Colonic mucosa (tissue), 4 donors: ENCODE results near the gene NEURL2. TPM values are rescaled to one million over a fixed set of nuclear protein-coding genes. Genes with fewer than 3 reads are reported as not detected.

Experiments used
- DNase-seq: peaks from one replicate; pipeline ENCODE4 v3.0.0-alpha.2; 2020
- H3K27ac ChIP-seq: fragments of 200-600 bp; one replicate; pipeline ENCODE4 v1.8.0; 2021
- H3K27me3 ChIP-seq: fragments of 200-600 bp; one replicate; pipeline ENCODE4 v1.8.0; 2021
- H3K36me3 ChIP-seq: fragments of 200-600 bp; one replicate; pipeline ENCODE4 v1.8.0; 2021
- H3K4me1 ChIP-seq: fragments of 200-600 bp; one replicate; pipeline ENCODE4 v1.8.0; 2021; ENCODE audit warnings: mild to moderate bottlenecking
- H3K4me3 ChIP-seq: fragments of 200-600 bp; one replicate; pipeline ENCODE4 v1.8.0; 2021
- H3K9ac ChIP-seq, 2 donors: one replicate each; pipeline ENCODE4 v1.7.0; 2013; ENCODE audit warnings: control low read depth in 2 of 2, low read depth in 2 of 2, low read length in 2 of 2
- H3K9me3 ChIP-seq: fragments of 200-600 bp; one replicate; pipeline ENCODE4 v1.8.0; 2021
- CTCF ChIP-seq: fragments of 200-600 bp; IDR thresholded peaks from one replicate; pipeline ENCODE4 v1.8.0; 2022; ENCODE audit warnings: antibody characterized with exemption, mild to moderate bottlenecking
- intact Hi-C: fragments of 100-400 bp; cut with DNase I; formaldehyde crosslinking; loops from one replicate; pipeline ENCODE4 v1.14.1; 2022
- total RNA-seq, 2 donors: library from RNA; stranded (reverse); fragmentation: NEBNext Ultra II Directional in 1 of 2; extraction: Animal tissue kit (Norgen Biotek cat#: 25700) in 1 of 2; gene quantifications; one replicate each; pipeline ENCODE4 v1.2.1, GENCODE V29; 2021
- donor health status: healthy.
- donor health status: DM: no; HTN: no; CAD: no.
- donor health status: DM: no; HTN: no; CAD: no.

Gene NEURL2
- total RNA-seq, 2 donors from 2014 or later, result 3.5 to 4.0 TPM

GRCh38 chr20:45860560-45861220 is 30.3 kb downstream of the NEURL2 start:
- DNase-seq, result no peak
- Histone ChIP-seq H3K9ac (no peak overlapping the region), H3K36me3 (no peaks in the 10 kb centered on the region), H3K4me1 (peaks cover 17% of the 10 kb centered on the region), H3K9me3 (no peaks in the 10 kb centered on the region), H3K4me3 (no peak overlapping the region), H3K27me3 (no peaks in the 10 kb centered on the region), H3K27ac (peak overlapping the region; percentile 53)
- no peak for TF ChIP-seq CTCF
- intact Hi-C loops, result no loop called here

DNA sequence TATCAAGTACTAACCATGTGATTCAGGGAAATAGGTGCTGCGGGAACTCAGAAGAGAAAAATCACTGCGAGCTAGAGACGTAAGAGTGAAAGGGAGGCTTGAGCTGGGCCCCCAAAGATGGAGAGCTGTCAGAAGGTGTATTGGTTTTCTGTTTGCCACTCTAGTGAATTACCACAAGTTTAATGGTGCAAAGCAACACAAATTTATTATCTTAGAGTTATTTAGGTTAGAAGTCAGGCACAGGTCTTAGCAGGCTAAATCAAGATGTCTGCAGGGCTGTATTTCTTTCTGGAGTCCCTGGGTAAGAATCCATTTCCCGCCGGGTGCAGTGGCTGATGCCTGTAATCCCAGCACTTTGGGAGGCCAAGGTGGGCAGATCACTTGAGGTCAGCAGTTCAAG is 31.1 kb downstream of the NEURL2 start:
- DNase-seq, result no peak
- intact Hi-C loops, result no loop called here
- Histone ChIP-seq H3K9me3 (no peaks in the 10 kb centered on the region), H3K27me3 (no peaks in the 10 kb centered on the region), H3K9ac (no peak overlapping the region), H3K27ac (no peak overlapping the region), H3K36me3 (no peaks in the 10 kb centered on the region), H3K4me3 (no peak overlapping the region), H3K4me1 (peaks cover 17% of the 10 kb centered on the region)
- no peak for TF ChIP-seq CTCF

GRCh38 chr20:45857882-45858216 is 33.2 kb downstream of the NEURL2 start:
- no peak for TF ChIP-seq CTCF
- DNase-seq, result no peak
- no peaks in the 10 kb centered on the region for H3K36me3 ChIP-seq
- H3K9me3 ChIP-seq, result no peaks in the 10 kb centered on the region
- H3K4me1 ChIP-seq, result peaks cover 17% of the 10 kb centered on the region
- peak overlapping the region; percentile 91 for H3K4me3 ChIP-seq
- peak overlapping the region; percentile 80 for H3K27ac ChIP-seq
- no peaks in the 10 kb centered on the region for H3K27me3 ChIP-seq
- H3K9ac ChIP-seq, result peak overlapping the region; percentile 75 to 87
- intact Hi-C loops, result no loop called here

DNA sequence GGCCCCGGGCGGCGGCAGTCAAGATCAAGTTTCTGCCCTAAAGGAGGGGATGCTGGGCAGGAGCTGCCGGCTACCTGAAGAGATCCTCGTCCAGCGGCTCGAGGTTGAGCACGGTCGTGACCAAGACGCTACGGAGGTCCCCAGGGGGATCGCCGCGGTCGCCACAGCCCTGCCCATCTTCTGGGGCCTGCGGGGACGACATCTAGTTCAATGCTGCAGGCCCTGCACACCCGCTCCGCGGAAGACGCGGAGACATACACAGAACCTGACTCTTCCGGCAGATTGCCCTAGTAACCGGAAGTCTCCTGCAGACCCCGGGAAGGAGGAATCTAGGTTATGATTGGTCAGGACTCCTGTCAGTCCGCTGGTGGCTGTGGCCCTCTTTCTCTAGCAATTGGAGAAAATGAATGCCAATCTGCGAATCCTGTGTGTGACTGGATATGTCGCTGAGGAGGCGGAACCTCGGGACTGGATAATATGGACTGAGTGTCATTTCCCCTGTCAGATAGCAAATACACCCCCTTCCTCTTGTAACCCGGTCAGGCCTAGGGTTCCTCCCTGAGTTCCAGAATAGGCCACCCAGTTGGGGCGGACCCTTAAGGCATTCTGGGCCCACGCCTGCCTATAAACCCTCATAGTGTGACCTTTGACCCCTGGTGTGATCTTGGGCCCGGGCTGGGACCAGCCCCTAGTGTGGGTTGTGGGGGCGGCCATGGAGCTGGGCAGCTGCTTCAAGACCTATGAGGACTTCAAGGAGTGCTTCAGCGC is 33.7 kb downstream of the NEURL2 start, which contains the start of the genes ACOT8 and ZSWIM3:
TSS of gene ACOT8 (minus strand) at position 279 of the 768 bp plus-strand sequence. CDS start at position 202, 77 bp downstream.
TSS of gene ZSWIM3 (plus strand) at position 501 of the 768 bp plus-strand sequence. CDS start at position 713, 212 bp downstream.
- no peak for TF ChIP-seq CTCF
- H3K36me3 ChIP-seq, result no peaks in the 10 kb centered on the region
- H3K9ac ChIP-seq, result peak within 1 kb of the TSS; percentile 87
- H3K27ac ChIP-seq, result peak within 1 kb of the TSS; percentile 80
- intact Hi-C loops, result no loop called here
- no peaks in the 10 kb centered on the region for H3K27me3 ChIP-seq
- peak within 1 kb of the TSS; percentile 91 for H3K4me3 ChIP-seq
- no peaks in the 10 kb centered on the region for H3K9me3 ChIP-seq
- peak; percentile 99 for DNase-seq
- peaks cover 17% of the 10 kb centered on the region for H3K4me1 ChIP-seq

- H3K36me3 ChIP-seq, result no peaks in the 10 kb centered on the region
- H3K9ac ChIP-seq, result no peak overlapping the region
- H3K27me3 ChIP-seq, result no peaks in the 10 kb centered on the region
- H3K4me1 ChIP-seq, result peaks cover 11% of the 10 kb centered on the region
- no peak for DNase-seq
- intact Hi-C loops, result no loop called here
- H3K9me3 ChIP-seq, result no peaks in the 10 kb centered on the region
- H3K27ac ChIP-seq, result no peak overlapping the region
- no peak overlapping the region for H3K4me3 ChIP-seq
- no peak for TF ChIP-seq CTCF
Observed at GRCh38 chr20:45853484-45853883, 37.5 kb downstream of the NEURL2 start.
